CD14-positive monocyte (primary cell): ENCODE measurements around the gene SYNE2. TPM values are rescaled to one million over a fixed set of nuclear protein-coding genes. Genes with fewer than 3 reads are reported as not detected.

Source experiments
- DNase-seq, 3 donors: peaks; one replicate each; pipeline ENCODE4 v3.0.0-alpha.2; 2011 to 2022
- H2AFZ ChIP-seq: 2 replicates; pipeline ENCODE4 v1.6.0; 2012; ENCODE audit warnings: mild to moderate bottlenecking, low read depth, low read length, inconsistent platforms; ENCODE audit not compliant: insufficient read depth, poor library complexity, severe bottlenecking
- H3K27ac ChIP-seq, 2 donors: 1 replicate in 1 of 2; 2 replicates in 1 of 2; pipeline ENCODE4 v1.5.1; 2012 to 2013; ENCODE audit warnings: low read length in 2 of 2, control low read depth in 1 of 2, inconsistent platforms in 1 of 2, low read depth in 1 of 2, mild to moderate bottlenecking in 1 of 2
- H3K27me3 ChIP-seq, 2 donors: one replicate each; pipeline versions ENCODE4 v1.6.0 to v1.6.1; 2011 to 2013; ENCODE audit warnings: low read length in 2 of 2; ENCODE audit not compliant: control insufficient read depth in 2 of 2, insufficient read depth in 2 of 2
- H3K36me3 ChIP-seq, 2 donors: replicated peaks in 1 of 2; 1 replicate in 1 of 2; 2 replicates in 1 of 2; pipeline versions ENCODE4 v1.5.1 to v1.6.1; 2012 to 2013; ENCODE audit warnings: low read length in 2 of 2, control low read depth in 1 of 2, inconsistent platforms in 1 of 2, mild to moderate bottlenecking in 1 of 2; ENCODE audit not compliant: insufficient read depth in 2 of 2, control insufficient read depth in 1 of 2
- H3K4me1 ChIP-seq, 2 donors: 1 replicate in 1 of 2; 2 replicates in 1 of 2; pipeline versions ENCODE4 v1.5.1 to v1.6.1; 2012 to 2013; ENCODE audit warnings: low read length in 2 of 2, control low read depth in 1 of 2, inconsistent platforms in 1 of 2, mild to moderate bottlenecking in 1 of 2, moderate library complexity in 1 of 2; ENCODE audit not compliant: insufficient read depth in 2 of 2, control insufficient read depth in 1 of 2
- H3K4me2 ChIP-seq: replicated peaks from 2 replicates; pipeline ENCODE3; 2012; ENCODE audit warnings: low read length, moderate library complexity, mild to moderate bottlenecking; ENCODE audit not compliant: poor library complexity, severe bottlenecking; ENCODE audit errors: extremely low read depth
- H3K4me3 ChIP-seq, 3 experiments: fragments of 200-600 bp in 1 of 3; sonication (generic) in 1 of 3; replicated peaks in 1 of 3; 1 replicate in 2 of 3; 2 replicates in 1 of 3; pipeline ENCODE4 v1.5.1; 2011 to 2013; ENCODE audit warnings: low read length in 3 of 3, mild to moderate bottlenecking in 3 of 3, control low read depth in 2 of 3, low read depth in 2 of 3, inconsistent platforms in 1 of 3, moderate library complexity in 1 of 3
- H3K79me2 ChIP-seq: 2 replicates; pipeline ENCODE4 v1.6.0; 2012; ENCODE audit warnings: mild to moderate bottlenecking, control low read depth, inconsistent platforms, low read length, moderate library complexity; ENCODE audit not compliant: insufficient read depth
- H3K9ac ChIP-seq: 2 replicates; pipeline ENCODE4 v1.6.0; 2017; ENCODE audit warnings: low read length, mild to moderate bottlenecking; ENCODE audit not compliant: insufficient read depth, poor library complexity, severe bottlenecking
- H3K9me3 ChIP-seq, 2 donors: replicated peaks in 1 of 2; 1 replicate in 1 of 2; 2 replicates in 1 of 2; pipeline versions ENCODE4 v1.5.1 to v1.6.1; 2012 to 2013; ENCODE audit warnings: low read length in 2 of 2, control low read depth in 1 of 2; ENCODE audit not compliant: control insufficient read depth in 1 of 2, insufficient read depth in 1 of 2
- H4K20me1 ChIP-seq: 2 replicates; pipeline ENCODE4 v1.6.0; 2012; ENCODE audit warnings: mild to moderate bottlenecking, low read length, control low read depth, moderate library complexity; ENCODE audit not compliant: insufficient read depth
- H3K27ac Mint-ChIP-seq, 7 donors: one replicate each; pipeline ENCODE4 v1.8.0; 2020; ENCODE audit warnings: mild to moderate bottlenecking in 7 of 7, mixed read lengths in 7 of 7, moderate library complexity in 6 of 7, inconsistent platforms in 2 of 7
- H3K27me3 Mint-ChIP-seq, 3 donors: one replicate each; pipeline ENCODE4 v1.8.0; 2021 to 2022; ENCODE audit warnings: low read depth in 3 of 3, mild to moderate bottlenecking in 3 of 3, mixed read lengths in 3 of 3, moderate library complexity in 3 of 3, inconsistent platforms in 1 of 3
- H3K36me3 Mint-ChIP-seq, 2 donors: one replicate each; pipeline ENCODE4 v1.8.0; 2020; ENCODE audit warnings: mixed read lengths in 2 of 2, inconsistent platforms in 1 of 2, mild to moderate bottlenecking in 1 of 2
- H3K4me1 Mint-ChIP-seq: one replicate; pipeline ENCODE4 v1.8.0; 2020; ENCODE audit warnings: mild to moderate bottlenecking, mixed read lengths
- H3K4me3 Mint-ChIP-seq, 2 donors: one replicate each; pipeline ENCODE4 v1.8.0; 2020; ENCODE audit warnings: mild to moderate bottlenecking in 2 of 2, mixed read lengths in 2 of 2, moderate library complexity in 1 of 2
- H3K9me3 Mint-ChIP-seq, 7 donors: one replicate each; pipeline ENCODE4 v1.8.0; 2020 to 2022; ENCODE audit warnings: mixed read lengths in 7 of 7, mild to moderate bottlenecking in 6 of 7, moderate library complexity in 6 of 7, inconsistent platforms in 2 of 7
- WGBS: methylation state at CpG from one replicate; pipeline ENCODE4 v1.1.5; 2013; ENCODE audit warnings: missing lambda C conversion rate; ENCODE audit not compliant: insufficient coverage; 5-methylcytosine and 5-hydroxymethylcytosine counted together
- intact Hi-C, 2 donors: fragments of 100-400 bp; cut with micrococcal nuclease; formaldehyde crosslinking; loops; one replicate each; pipeline versions ENCODE4 v1.15.0 to v1.15.1; 2023
- polyA plus RNA-seq, 3 donors: library from polyadenylated mRNA; depleted of rRNA in 1 of 3; unstranded in 2 of 3; stranded (reverse) in 1 of 3; fragments of 300-500 nt in 2 of 3; fragments of >200 nt in 1 of 3; fragmentation: Illumina TruSeq in 2 of 3; gene quantifications; 1 replicate in 2 of 3; 2 replicates in 1 of 3; pipeline ENCODE4 v1.2.3, GENCODE V29; 2012 to 2021
- TF ChIP-seq, protein P1 (sequence below): fragments of 200-600 bp; IDR thresholded peaks from one replicate; pipeline ENCODE4 v1.8.0; 2022; ENCODE audit warnings: antibody characterized with exemption, mild to moderate bottlenecking

Gene SYNE2
- polyA plus RNA-seq, 3 donors: 0.06 to 0.46 (median 0.44) TPM

DNA sequence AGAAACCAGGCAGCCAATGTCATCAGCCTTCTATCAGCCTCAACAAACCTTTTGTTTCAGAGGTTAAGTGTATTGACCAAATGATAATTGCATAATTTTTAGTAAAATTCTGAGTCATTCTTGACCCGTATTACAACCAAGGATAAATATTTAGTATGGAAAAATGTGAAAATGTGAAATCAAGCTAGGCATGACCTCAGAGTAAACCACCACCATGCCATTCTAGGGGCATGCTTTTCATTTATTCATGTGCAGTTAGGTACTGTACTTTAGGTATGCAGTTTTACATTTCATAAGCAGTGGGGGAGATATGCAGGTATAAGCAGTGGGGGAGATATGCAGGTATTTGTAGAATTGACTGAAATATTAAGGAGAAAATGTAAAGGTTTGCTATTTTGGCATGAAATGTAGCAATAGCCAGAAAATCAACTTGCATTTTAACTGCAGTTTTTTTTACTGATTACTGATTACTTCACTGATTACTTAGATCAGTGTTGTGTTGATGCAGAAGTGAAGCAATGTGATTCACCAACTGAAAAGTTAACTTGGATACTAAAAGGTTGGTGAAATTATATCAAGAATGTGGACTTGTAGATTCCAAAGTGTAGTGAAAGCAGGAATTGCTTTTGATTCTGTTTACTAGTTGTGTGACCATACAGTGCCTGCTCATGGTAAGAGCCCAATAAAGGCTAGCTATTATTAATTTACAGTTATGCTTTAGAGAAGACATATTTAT lies 257.2 kb downstream of the SYNE2 start:
- no peaks in the 10 kb centered on the region for H3K4me1 Mint-ChIP-seq

DNA sequence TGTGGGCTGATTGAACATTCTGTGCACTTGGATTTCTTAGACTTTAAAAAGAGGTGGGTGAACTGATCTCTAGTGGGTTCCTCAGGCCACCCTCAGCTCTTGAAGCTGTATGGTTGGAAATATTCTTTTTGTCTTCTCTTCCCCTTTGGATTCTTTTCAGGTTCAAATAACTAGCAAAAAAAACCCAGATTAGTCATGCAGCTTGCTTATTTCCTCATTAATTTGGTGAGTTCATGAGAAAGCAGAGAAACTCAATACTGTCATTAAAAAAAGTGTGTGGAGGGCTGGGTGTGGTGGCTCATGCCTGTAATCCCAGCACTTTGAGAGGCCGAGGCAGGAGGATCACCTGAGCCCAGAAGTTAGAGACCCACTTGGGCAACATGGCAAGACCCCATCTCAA lies 258.0 kb downstream of the SYNE2 start:
- no peaks in the 10 kb centered on the region for H3K4me1 Mint-ChIP-seq
- H3K27ac Mint-ChIP-seq: peak overlapping the region in 1 of 7 donors; percentile 0
- H3K9me3 Mint-ChIP-seq: no peaks in the 10 kb centered on the region
- 80% methylated on average over 1 of the region's 1 CpG for WGBS
- no peak overlapping the region for H2AFZ ChIP-seq
- H3K9ac ChIP-seq: no peak overlapping the region
- TF ChIP-seq, protein P1, sequence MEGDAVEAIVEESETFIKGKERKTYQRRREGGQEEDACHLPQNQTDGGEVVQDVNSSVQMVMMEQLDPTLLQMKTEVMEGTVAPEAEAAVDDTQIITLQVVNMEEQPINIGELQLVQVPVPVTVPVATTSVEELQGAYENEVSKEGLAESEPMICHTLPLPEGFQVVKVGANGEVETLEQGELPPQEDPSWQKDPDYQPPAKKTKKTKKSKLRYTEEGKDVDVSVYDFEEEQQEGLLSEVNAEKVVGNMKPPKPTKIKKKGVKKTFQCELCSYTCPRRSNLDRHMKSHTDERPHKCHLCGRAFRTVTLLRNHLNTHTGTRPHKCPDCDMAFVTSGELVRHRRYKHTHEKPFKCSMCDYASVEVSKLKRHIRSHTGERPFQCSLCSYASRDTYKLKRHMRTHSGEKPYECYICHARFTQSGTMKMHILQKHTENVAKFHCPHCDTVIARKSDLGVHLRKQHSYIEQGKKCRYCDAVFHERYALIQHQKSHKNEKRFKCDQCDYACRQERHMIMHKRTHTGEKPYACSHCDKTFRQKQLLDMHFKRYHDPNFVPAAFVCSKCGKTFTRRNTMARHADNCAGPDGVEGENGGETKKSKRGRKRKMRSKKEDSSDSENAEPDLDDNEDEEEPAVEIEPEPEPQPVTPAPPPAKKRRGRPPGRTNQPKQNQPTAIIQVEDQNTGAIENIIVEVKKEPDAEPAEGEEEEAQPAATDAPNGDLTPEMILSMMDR: no peak
- H3K27ac ChIP-seq: no peak overlapping the region
- H3K4me3 ChIP-seq: no peak overlapping the region
- H3K36me3 Mint-ChIP-seq: no peaks in the 10 kb centered on the region
- no peaks in the 10 kb centered on the region for H3K79me2 ChIP-seq
- H3K9me3 ChIP-seq: no peaks in the 10 kb centered on the region
- no peaks in the 10 kb centered on the region for H3K27me3 ChIP-seq
- no peaks in the 10 kb centered on the region for H3K36me3 ChIP-seq
- no peaks in the 10 kb centered on the region for H4K20me1 ChIP-seq
- intact Hi-C loops: no loop called here
- H3K27me3 Mint-ChIP-seq: peaks cover 0 to 2% (median 0%) of the 10 kb centered on the region in 3 donors
- DNase-seq: no peak
- H3K4me3 Mint-ChIP-seq: no peak overlapping the region
- H3K4me1 ChIP-seq: no peaks in the 10 kb centered on the region
- no peak overlapping the region for H3K4me2 ChIP-seq

More for the DNA sequence above, 257.2 kb downstream of the SYNE2 start:
- no peak overlapping the region for H3K27ac Mint-ChIP-seq
- H3K27ac ChIP-seq: no peak overlapping the region
- no peak overlapping the region for H2AFZ ChIP-seq
- no peak overlapping the region for H3K4me2 ChIP-seq
- no peaks in the 10 kb centered on the region for H3K4me1 ChIP-seq
- DNase-seq: no peak
- TF ChIP-seq, protein P1: no peak
- intact Hi-C loops: no loop called here
- H3K4me3 ChIP-seq: no peak overlapping the region
- no peaks in the 10 kb centered on the region for H3K36me3 ChIP-seq
- H3K9me3 Mint-ChIP-seq: no peaks in the 10 kb centered on the region
- no peaks in the 10 kb centered on the region for H3K36me3 Mint-ChIP-seq
- no peaks in the 10 kb centered on the region for H3K79me2 ChIP-seq
- no peaks in the 10 kb centered on the region for H3K9me3 ChIP-seq
- H4K20me1 ChIP-seq: no peaks in the 10 kb centered on the region
- 80% methylated on average over 1 of the region's 1 CpG for WGBS
- H3K27me3 Mint-ChIP-seq: peaks cover 0 to 2% (median 0%) of the 10 kb centered on the region in 3 donors
- no peaks in the 10 kb centered on the region for H3K27me3 ChIP-seq
- H3K9ac ChIP-seq: no peak overlapping the region
- no peak overlapping the region for H3K4me3 Mint-ChIP-seq
